SJSA1 (cell line): ENCODE data around the gene SLC2A10. TPM values are rescaled to one million over a fixed set of nuclear protein-coding genes. Genes with fewer than 3 reads are reported as not detected.
A peak's percentile ranks its signal among the peaks of the same experiment; 100 is the strongest.

Experiments
- DNase-seq, 2 experiments: peaks; one replicate each; pipeline ENCODE4 v3.0.0-alpha.2; 2015 to 2020; ENCODE audit warnings: low spot score in 2 of 2, low read depth in 1 of 2
- H3K27ac ChIP-seq: fragments of 250-450 bp; sonication (Bioruptor Pico); 2 replicates; pipeline ENCODE4 v1.5.1; 2020; ENCODE audit warnings: mild to moderate bottlenecking, moderate library complexity
- H3K27me3 ChIP-seq: fragments of 250-450 bp; sonication (Bioruptor Pico); replicated peaks from 2 replicates; pipeline ENCODE4 v1.5.1; 2020; ENCODE audit warnings: mild to moderate bottlenecking, moderate library complexity
- H3K36me3 ChIP-seq: fragments of 250-450 bp; sonication (Bioruptor Pico); 2 replicates; pipeline ENCODE4 v1.5.1; 2020; ENCODE audit warnings: mild to moderate bottlenecking
- H3K4me1 ChIP-seq: fragments of 250-450 bp; sonication (Bioruptor Pico); replicated peaks from 2 replicates; pipeline ENCODE4 v1.6.1; 2021; ENCODE audit warnings: mild to moderate bottlenecking
- H3K4me3 ChIP-seq: fragments of 250-450 bp; sonication (Bioruptor Pico); 2 replicates; pipeline ENCODE4 v1.5.1; 2020; ENCODE audit warnings: mild to moderate bottlenecking
- H3K9me3 ChIP-seq: fragments of 250-450 bp; sonication (Bioruptor Pico); replicated peaks from 2 replicates; pipeline ENCODE4 v1.5.1; 2020; ENCODE audit warnings: mild to moderate bottlenecking
- total RNA-seq: library from RNA; depleted of rRNA; stranded (reverse); fragments of >200 nt; shearing (Covaris generic); gene quantifications from 2 replicates; pipeline ENCODE4 v1.2.3, GENCODE V29; 2014

SLC2A10 gene
- total RNA-seq, 1 experiment from 2014 or later, result 18.5 TPM

- peaks cover 10% of the 10 kb centered on the region; the same call in 1 of the 2 replicates for H3K27me3 ChIP-seq
- H3K4me1 ChIP-seq, result no peaks in the 10 kb centered on the region; the same call in 1 of the 2 replicates
- no peak overlapping the region for H3K27ac ChIP-seq
- H3K4me3 ChIP-seq, result no peak overlapping the region
- H3K9me3 ChIP-seq, result no peaks in the 10 kb centered on the region
- no peaks in the 10 kb centered on the region for H3K36me3 ChIP-seq
- DNase-seq, result no peak
These were observed 32.6 kb downstream of the SLC2A10 start for GRCh38 chr20:46741924-46742668.

DNA sequence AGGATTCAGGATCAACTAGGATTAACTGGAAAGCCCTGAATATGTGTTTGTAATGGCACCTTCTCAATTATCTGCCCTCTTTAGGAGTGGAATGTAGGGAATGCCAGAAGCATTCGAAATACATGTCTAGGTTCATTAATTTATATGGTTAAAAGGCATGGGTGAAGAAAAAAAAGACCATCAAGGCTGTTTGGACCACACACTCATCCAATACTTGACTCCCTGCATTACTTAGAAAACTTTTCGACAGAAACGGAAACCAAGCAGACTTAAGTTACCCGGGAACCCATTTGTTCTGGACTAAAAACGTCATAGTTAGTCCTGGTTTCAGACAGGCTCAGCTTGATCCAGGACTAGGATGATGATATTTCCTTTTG is 33.2 kb downstream of the SLC2A10 start:
- Histone ChIP-seq H3K36me3 (no peaks in the 10 kb centered on the region), H3K27me3 (peaks cover 10% of the 10 kb centered on the region; the same call in 1 of the 2 replicates), H3K27ac (no peak overlapping the region), H3K4me1 (no peaks in the 10 kb centered on the region; the same call in 1 of the 2 replicates), H3K9me3 (no peaks in the 10 kb centered on the region), H3K4me3 (no peak overlapping the region)
- no peak for DNase-seq

DNA sequence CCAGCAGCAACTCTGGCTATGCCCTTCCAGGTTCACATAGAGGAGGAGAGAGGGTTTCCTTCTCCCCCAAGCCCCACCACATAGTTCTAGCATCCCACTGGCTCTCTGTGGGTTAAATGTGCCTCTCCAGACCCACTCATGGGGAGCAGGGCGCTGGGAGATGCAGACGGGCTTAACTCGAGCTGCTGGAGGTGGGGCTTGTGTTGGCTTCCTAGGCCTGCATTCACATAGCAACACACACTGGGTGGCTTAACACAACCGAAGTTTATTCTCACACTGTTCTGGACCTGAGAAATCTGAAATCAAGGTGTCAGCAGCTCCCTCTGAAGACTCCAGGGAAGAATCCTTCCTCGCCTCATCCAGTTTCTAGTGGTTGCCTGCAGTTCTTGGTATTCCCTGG is 33.6 kb downstream of the SLC2A10 start:
- no peak for DNase-seq
- Histone ChIP-seq H3K4me1 (no peaks in the 10 kb centered on the region; the same call in 1 of the 2 replicates), H3K27ac (no peak overlapping the region), H3K4me3 (no peak overlapping the region), H3K9me3 (no peaks in the 10 kb centered on the region), H3K27me3 (peaks cover 10% of the 10 kb centered on the region; the same call in 1 of the 2 replicates), H3K36me3 (no peaks in the 10 kb centered on the region)

DNA sequence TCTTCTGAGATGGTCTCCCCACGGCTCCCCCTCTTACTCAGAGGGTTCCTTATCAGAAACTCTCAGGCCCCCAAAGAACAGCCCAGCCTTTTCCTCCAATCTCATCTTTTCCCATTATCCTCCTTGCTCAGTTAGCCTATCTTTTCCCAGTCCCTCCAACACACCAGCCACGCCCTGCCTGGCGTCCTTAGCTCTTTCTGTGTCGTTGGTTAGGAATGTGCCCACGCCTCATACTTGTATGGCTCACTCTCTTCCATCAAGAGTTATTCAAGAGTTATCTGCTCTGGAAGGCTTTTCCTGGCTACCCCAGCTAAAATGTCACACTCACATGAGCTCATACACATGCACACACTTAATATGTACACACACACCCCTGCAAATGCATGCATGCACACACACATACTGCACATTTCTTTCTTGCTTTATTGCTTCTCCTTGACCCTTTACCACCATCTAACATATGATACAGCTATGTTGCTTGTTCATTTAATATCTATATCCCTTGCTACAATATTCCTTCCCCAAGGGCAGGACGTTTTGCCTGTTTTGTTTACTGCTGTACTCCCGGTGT is 37.6 kb downstream of the SLC2A10 start:
- no peak overlapping the region for H3K27ac ChIP-seq
- no peaks in the 10 kb centered on the region; the same call in 1 of the 2 replicates for H3K4me1 ChIP-seq
- peaks cover 21% of the 10 kb centered on the region for H3K27me3 ChIP-seq
- no peak for DNase-seq
- no peaks in the 10 kb centered on the region for H3K9me3 ChIP-seq
- H3K4me3 ChIP-seq, result no peak overlapping the region
- H3K36me3 ChIP-seq, result no peaks in the 10 kb centered on the region

DNA sequence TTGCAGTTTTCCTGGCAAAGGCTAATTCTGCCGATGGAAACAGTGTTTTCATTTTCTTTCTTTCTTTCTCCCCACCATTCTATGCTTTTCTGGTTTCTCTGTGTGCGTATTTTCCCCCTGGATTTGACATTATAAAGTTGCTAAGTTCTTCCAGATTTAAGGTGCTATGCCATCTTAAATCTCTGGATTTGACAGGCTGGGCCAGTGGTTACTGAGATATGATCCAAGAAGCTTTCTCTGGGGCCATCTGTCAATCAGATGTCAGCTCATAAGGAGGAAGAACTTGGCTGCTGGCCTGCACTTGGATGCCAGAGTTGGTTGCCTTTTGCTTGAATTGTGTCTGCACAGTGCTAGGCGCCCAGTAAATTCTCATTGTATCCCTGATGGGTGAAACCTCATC is 39.7 kb downstream of the SLC2A10 start:
- Histone ChIP-seq H3K27ac (no peak overlapping the region), H3K4me3 (no peak overlapping the region), H3K27me3 (peaks cover 17% of the 10 kb centered on the region), H3K9me3 (no peaks in the 10 kb centered on the region), H3K36me3 (no peaks in the 10 kb centered on the region), H3K4me1 (no peaks in the 10 kb centered on the region; the same call in 1 of the 2 replicates)
- no peak for DNase-seq

GRCh38 chr20:46751856-46752255 is 42.4 kb downstream of the SLC2A10 start:
- H3K4me3 ChIP-seq, result no peak overlapping the region

DNA sequence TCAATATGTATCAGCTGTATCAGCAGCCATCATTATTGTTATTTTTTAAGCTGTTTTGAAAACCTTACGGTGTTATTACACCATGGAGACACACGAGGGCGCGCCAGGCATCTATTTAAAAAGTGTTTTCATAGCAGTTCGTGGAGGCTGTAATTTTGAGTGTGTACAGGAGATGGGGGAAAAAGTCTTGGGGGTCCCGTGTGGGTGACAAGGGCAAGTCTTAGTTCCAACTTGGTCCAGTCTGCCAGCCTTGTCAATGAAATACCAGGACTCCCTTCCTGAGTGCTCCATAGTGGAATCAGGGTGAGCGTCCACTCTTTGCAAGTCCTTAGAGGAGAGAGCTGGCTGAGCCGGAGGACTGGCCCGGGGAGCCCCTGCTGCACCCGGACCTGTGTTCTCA is 43.3 kb downstream of the SLC2A10 start:
- Histone ChIP-seq H3K27ac (no peak overlapping the region), H3K36me3 (no peaks in the 10 kb centered on the region), H3K27me3 (peaks cover 11% of the 10 kb centered on the region), H3K9me3 (no peaks in the 10 kb centered on the region), H3K4me3 (no peak overlapping the region), H3K4me1 (no peaks in the 10 kb centered on the region)
- peak; percentile 37 to 56 for DNase-seq

More at GRCh38 chr20:46751856-46752255, 42.4 kb downstream of the SLC2A10 start:
- no peaks in the 10 kb centered on the region; the same call in 1 of the 2 replicates for H3K4me1 ChIP-seq
- H3K9me3 ChIP-seq, result no peaks in the 10 kb centered on the region
- no peak overlapping the region for H3K27ac ChIP-seq
- DNase-seq, result no peak
- H3K36me3 ChIP-seq, result no peaks in the 10 kb centered on the region
- H3K27me3 ChIP-seq, result peaks cover 11% of the 10 kb centered on the region

GRCh38 chr20:46755483-46756413 is 46.3 kb downstream of the SLC2A10 start:
- H3K4me3 ChIP-seq, result no peak overlapping the region
- no peak overlapping the region for H3K27ac ChIP-seq
- no peaks in the 10 kb centered on the region for H3K4me1 ChIP-seq
- H3K36me3 ChIP-seq, result no peaks in the 10 kb centered on the region
- H3K9me3 ChIP-seq, result no peaks in the 10 kb centered on the region
- H3K27me3 ChIP-seq, result no peaks in the 10 kb centered on the region
- DNase-seq, result no peak

DNA sequence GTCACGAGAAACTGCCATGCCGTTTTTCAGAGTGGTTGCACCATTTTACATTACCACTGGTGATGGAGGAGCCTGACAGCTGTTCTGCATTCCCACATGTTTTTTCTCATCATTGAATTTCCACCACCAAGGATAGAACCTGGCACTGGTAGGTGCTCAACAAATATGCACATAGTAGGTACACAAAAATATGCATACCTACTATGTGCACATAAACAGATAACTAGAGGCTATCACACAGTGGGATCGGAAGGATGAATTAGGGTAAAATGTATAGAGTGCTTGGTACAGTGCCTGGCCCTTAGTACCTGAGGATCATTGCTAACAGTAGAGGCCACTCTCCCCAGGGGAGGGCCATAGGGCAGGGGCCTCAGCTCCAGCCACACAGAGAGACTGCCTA is 47.0 kb downstream of the SLC2A10 start:
- no peak for DNase-seq
- Histone ChIP-seq H3K27me3 (no peaks in the 10 kb centered on the region), H3K36me3 (no peaks in the 10 kb centered on the region), H3K4me1 (no peaks in the 10 kb centered on the region), H3K9me3 (no peaks in the 10 kb centered on the region), H3K27ac (no peak overlapping the region), H3K4me3 (no peak overlapping the region)

DNA sequence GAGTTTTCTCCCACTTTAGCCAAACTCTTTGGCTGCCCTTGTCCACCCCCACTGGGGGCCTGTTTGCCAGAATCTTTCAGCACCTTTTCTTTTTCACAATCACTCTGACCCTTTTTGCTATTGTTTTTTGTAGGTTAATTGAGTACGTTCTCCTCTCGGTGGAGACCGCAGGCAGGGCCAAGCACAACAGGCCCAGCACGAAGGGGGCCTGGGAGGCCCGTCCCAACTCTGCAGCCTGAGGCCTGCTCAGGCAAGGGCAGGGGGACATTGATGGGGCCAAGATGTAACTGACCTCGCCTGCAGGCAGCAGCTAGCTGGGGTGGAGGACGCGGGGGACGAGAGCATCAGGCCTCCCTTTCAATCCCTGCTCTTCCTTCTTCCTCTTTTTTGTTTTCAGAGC is 47.7 kb downstream of the SLC2A10 start:
- Histone ChIP-seq H3K4me1 (no peaks in the 10 kb centered on the region), H3K4me3 (no peak overlapping the region), H3K36me3 (no peaks in the 10 kb centered on the region)

DNA sequence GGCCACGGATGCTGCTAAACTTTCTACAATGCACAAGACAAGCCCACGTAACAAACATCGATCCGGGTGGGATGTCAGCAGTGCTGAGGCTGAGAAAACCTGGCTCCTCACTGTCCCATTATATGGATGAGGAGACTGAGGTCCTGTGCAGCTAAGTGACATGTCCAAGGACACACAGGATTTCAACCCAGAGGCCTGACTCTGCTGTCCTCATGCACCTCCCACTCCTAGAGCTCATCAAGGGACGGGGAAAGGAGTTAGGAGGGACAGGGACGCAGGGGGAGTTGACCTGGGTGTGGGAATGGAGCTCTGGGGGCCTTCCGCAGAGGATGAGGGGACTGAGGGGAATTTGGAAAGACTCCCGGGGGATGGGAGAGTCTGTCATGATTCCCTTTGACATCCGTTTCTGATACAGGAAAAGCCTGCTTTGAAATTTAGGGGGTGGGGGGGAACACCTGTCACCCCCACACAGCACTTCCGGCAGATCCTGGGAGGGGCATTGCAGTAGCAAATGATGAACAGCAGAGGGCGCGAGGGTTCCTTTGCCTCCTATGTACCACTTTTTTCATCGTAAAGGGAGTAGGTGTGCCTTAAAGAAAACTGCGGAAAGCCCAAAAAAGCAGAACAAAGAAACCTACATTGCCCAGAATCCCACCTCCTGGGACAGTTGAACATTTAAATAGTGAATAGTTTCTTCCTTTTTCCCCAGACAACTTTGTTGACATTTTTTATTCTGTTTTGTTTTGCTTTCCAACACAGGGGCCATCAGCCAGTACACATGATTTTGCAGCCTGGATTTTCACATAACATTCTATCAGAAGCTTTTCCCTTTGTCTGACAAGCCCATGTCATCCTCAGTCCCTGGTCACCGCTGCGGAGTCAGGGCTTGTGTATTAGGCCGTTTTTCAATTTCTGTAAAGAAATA is 48.6 kb downstream of the SLC2A10 start:
- peak; percentile 59 to 66 for DNase-seq
- Histone ChIP-seq H3K27ac (no peak overlapping the region), H3K9me3 (no peaks in the 10 kb centered on the region), H3K27me3 (no peaks in the 10 kb centered on the region), H3K4me3 (no peak overlapping the region), H3K36me3 (no peaks in the 10 kb centered on the region), H3K4me1 (no peaks in the 10 kb centered on the region)

More for the DNA sequence above, 47.7 kb downstream of the SLC2A10 start:
- no peak for DNase-seq
- Histone ChIP-seq H3K9me3 (no peaks in the 10 kb centered on the region), H3K27ac (no peak overlapping the region), H3K27me3 (no peaks in the 10 kb centered on the region)

DNA sequence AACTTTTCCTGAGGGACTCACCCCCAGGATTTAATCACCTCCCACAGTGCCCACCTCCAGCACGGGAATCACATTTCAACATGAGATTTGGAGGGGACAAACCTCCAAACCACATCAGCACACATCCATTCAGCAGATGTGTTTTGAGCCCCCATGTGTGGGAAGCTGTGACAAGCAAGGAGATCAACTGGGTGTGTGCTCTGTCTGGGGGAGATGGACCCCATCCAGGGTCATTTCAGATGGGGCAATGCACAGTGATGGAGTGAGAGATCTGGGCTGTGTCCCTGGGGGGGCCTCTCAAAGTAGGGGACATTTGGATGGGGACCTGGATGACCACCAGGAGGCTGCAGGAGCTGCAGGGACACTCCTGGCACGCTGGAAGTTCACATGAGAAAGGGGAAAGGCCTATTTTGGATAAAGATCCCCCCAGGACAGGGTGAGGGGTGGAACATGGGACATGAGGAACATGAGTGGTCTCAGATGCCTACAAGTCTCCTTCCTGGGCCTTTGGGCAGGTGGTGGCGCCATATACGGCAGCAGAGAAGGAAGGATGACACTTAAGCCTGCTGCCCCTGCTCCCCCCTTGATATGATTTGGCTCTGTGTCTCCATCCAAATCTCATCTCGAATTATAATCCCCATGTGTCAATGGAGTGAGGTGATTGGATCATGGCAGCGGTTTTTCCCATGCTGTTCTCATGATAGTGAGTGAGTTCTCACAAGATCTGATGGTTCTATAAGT is 49.6 kb downstream of the SLC2A10 start:
- Histone ChIP-seq H3K9me3 (no peaks in the 10 kb centered on the region), H3K27me3 (no peaks in the 10 kb centered on the region), H3K4me3 (no peak overlapping the region), H3K27ac (no peak overlapping the region), H3K36me3 (no peaks in the 10 kb centered on the region), H3K4me1 (no peaks in the 10 kb centered on the region)
- DNase-seq, result no peak
